ENCODE results near the gene FAM204A.

The FAM204A gene

DNA sequence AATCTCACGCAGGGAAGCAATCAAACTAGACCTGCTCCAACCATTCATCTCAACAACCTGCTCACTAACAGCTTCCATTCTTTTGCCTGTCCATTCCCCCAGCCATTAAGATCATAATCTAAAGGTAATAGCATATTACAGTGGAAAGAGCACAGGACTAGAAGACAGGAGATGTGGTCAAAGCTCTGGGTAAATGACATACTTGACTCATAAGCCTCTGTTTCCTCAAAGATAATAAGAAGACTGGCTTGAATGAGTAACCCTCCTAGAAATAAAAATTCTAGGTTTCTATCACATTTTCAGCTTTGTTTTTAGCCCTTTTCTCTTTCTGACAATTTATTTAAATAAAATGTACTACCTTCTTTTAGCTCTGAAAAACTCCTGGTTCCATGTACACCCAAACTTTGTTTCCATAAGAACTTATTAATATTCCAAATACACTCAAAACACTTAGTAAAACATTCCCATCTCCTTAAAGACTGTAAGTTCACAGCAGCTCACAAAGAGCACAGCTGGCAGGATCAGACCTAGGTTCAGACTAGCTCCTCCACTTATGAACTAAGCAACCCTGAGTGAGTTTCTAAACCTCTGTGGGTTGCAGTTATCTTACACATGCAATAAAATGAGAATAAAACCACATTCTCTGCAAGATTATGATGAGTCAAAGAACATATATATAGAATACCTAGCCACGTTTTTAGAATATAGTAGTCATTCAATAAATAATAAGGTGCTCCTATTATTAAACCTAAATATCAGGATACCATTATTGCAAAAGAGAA, 11.6 kb downstream of the FAM204A start:
- no peak for DNase-seq

DNA sequence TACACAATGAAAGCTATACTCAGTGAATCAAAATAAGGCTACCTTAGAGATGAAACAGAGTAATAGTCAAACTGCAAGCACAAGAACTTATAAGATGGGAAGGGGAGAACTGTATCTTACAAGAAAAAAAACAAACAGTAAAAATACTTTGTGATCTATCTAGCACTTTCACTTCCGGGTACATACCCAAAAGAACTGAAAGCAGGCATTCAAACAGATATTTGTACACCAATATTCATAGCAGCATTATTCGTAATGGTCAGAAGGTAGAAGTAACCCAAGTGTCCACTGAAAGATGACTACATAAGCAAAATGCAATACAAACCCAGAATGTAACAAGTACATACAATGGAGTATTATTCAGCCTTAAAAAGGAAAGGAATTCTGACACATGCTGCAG, 18.0 kb downstream of the FAM204A start:
- DNase-seq: no peak

GRCh38 chr10:118321724-118322575, 20.2 kb downstream of the FAM204A start:
- no peak for DNase-seq

DNA sequence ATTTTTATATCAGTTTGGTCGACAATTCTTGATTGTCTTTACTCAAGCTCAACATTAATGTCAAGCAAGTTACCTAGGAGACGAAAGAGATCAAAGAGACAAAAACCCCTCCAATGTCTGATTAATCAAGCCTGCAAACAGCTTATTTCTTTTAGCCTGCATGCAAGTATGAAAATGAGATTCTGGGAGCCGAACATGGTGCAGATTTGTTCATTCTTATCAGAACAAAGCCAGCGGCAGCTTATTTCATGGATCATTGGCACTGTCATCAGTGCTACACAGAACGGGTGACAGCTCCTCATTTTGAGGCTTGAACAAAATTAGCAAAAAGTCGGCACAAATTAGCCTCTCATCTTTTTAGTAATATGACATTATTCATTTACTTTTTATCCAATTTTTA, 26.5 kb downstream of the FAM204A start:
- no peak for DNase-seq

GRCh38 chr10:118314882-118315281, 27.2 kb downstream of the FAM204A start:
- DNase-seq: no peak

DNA sequence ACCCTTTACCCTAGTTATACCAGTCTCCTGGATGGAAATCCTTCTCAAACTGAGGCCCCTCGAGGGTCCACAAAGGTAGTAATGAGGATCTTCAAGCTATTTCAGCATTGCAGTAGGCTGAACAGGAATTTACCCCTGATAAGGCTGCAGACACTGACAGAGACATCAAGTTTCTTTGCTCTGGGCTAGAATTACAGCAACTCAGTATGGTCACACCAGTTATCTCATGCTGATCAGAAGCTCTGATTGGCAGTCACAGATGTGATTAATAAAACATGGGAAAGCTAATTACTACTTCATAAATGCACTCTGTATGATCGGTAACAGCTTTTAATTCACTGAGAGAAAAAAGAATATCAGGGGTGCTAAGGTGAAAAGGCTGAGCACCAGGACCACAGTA, 30.6 kb downstream of the FAM204A start:
- no peak for DNase-seq

- no peak for DNase-seq
Observed at GRCh38 chr10:118310822-118311221, 31.3 kb downstream of the FAM204A start.

DNA sequence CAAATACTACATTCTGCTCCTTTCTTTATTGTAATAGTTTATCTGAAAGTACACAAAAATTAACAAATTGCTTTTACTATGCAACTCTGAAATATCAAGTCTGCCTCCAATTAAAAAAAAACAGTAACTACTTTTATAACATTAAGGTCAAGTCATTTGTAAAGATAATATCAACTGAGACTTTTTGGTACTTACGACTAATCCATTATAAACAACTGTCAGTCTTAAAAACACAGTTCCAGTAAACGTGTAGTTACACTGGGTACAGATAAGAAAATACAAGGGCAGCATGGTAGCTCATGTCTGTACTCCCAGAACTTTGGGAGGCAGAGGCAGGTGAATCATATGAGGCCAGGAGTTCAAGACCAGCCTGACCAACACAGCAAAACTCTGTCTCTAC, 32.2 kb downstream of the FAM204A start:
- DNase-seq: no peak

DNA sequence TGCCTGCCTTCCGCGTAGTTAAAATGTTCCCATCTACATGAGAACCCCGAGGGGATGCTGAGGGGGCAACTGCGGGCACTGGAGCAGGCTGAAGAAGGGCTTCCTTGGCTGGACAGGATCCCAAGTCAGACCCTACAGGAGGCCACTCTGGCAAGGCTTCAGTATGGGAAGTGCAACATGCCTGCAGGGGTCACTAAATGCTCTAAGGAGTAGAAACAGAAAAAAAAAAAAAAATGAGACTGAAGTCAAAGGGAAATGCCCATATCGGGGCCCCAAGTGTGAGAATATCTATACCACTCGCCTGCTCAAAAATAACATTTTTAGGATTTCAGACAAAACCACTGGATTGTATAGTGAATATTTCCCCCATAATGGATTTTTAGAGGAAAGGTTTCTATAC, 33.5 kb downstream of the FAM204A start:
- no peak for DNase-seq

GRCh38 chr10:118307859-118308258, 34.3 kb downstream of the FAM204A start:
- DNase-seq: no peak

- DNase-seq: no peak
Observed at GRCh38 chr10:118307220-118307619, 34.9 kb downstream of the FAM204A start.

DNA sequence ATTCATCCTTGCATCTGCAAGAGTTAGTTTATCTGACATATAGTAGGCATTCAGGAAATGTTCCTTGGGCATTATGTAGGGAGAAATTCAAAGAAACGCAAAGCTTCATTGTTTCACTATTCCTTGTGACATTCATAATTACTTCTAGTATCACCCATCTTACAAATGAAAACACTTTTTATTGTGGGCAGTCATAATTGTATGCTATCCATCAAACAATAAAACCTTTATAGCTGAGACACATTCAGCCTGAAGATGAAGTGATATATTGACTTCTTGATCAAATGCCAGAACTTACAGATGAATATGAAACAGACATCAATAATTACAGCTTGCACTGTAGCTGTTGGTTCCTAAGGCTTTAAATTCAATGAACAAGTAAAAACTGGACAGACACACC, 36.4 kb downstream of the FAM204A start:
- no peak for DNase-seq

DNA sequence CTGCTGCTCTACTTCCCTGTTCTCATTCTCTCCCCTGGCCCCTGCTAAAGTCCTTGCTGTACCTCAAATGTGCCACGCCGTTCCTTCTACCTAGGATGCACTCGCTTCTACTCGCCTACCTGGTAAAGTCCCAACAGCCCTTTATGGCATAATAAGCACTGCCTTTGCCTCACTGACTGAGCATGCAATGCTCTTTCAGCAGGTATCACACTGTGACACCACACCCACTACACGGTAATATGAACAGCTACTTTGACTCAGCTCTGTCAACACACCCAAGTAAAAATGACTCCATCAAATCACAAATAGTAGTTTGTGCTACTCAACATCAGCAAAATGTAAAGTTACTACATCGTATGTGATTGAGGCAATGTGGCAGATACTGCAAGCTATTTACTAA, 37.6 kb downstream of the FAM204A start:
- DNase-seq: no peak

DNA sequence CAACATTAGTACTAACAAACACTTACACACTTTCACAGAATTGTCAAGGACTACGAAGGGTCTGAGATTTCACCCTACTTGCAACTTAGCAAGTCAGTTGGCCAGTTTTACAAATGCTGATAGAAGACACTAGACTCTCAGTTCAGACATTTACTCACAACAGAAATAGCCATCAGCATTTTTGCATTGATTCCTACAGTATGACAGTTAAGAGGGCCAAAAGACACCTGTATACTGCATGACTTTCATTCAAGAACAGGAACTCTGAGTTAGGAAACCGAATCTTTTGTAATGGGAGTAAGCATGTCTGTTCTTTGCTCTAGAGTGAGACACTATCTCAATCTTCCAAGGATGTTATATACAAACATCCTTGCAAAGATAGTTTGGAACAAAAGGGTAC, 40.9 kb downstream of the FAM204A start:
- DNase-seq: no peak

DNA sequence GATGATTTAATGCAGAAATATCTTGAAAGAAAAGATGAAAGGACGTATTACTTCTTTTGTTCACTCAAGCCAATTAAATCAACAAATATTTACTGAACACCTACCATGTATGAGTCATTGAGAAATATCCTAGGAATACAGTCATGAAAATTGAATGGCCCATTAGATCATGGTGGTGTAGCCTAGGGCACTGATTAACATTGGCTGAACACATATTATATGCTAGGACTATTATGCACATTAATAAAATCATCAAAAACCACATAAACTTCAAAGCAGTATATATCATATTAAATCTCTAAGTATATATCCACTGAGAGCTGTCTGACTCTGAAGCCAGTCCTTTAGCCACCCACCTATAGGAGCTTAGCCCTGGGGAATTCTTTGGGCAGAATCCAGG, 41.8 kb downstream of the FAM204A start:
- DNase-seq: no peak

DNA sequence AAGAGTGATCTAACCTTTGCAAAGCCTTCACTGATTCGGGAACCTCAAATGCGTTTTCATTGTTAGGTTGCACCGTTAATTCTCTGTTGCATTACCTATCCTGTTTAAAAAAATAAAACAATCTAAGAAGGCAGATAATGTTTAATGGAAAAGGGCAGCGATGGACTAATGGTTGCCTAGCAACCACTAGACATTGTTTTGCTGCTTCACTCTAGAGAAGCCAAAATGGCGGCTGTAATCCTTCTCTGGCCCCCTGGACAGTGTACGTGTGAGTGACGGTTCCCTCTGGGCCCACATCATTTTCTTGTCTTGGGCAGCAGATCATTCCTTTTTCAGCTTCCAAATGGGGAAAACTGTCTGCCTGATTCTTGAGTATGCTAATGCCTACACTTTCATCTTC, 43.3 kb downstream of the FAM204A start:
- DNase-seq: no peak

DNA sequence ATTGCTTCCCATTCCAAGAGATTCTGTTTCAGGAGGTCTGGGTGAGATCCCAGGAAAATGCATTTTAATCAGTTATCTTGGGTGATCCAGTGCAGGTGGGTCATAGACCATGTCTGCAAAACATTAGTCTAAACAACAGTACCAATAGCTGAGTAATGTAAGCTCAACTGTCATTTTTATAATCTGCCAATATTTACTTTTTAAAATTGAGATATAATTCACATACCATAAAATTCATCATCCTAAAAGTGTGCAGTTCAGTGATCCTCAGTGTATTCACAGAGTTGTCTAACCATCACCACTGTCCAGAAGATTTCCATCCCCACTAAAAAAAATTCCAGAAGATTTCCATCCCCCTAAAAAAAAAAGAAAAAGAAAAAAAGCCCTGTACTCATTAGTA, 51.0 kb downstream of the FAM204A start:
- DNase-seq: no peak

DNA sequence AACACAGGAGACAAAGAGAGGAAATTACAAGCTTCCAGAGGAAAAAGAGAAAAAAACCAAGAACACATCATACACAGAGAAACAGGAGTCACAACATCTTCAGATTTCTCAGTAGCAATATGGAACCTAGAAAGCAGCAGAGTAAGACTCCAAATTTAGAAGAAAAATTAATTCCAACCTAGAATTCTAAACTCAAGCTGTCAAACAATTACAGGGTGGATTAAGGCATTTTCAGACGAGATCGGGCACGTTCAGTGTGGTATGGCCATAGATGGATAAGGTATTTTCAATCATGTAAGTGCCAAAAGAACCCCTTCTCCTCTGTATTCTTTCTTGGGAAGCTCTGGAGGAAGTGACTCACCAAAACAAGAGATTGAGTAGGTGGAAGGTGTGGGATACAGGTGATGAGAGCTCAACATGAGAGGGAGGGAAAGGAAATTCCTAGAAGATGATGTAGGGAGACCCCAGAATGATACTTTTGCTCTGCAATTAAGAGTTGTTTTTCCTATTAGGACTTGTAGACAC, 51.6 kb downstream of the FAM204A start:
- no peak for DNase-seq

- DNase-seq: no peak
Observed at GRCh38 chr10:118287076-118287806, 54.9 kb downstream of the FAM204A start.

- DNase-seq: no peak
Observed at GRCh38 chr10:118286051-118286838, 55.9 kb downstream of the FAM204A start.

DNA sequence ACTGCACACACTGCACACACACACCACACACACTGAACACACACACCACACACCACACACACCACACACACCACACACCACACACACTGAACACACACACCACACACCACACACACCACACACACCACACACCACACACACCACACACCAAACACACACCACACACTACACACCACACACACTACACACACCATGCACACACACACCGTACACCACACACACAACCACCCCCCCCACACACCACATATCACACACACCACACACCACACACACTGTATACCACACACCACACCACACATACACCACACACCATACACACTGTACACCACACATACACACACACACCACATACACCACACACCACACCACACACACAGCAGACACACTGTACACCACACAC, 59.5 kb downstream of the FAM204A start:
- DNase-seq: no peak

DNA sequence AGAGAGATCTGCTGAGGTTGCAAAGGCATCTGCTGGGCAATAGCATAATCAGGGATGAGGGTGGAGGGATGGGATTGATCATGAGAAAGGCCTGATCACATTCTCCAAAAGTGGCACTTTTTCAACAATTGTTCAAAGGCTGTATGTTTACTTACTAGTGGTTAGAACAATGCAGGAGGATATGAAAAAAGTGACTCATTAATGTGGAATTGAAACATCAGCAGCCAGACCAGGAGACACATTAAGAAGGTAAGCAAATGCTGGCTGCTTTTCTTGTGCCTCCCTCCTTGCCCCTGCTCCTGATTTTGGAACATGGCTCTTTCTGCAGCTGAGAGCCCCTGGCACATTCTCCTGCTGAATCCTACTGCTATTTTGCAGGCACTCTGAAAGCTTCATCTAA, 63.5 kb downstream of the FAM204A start:
- no peak for DNase-seq

DNA sequence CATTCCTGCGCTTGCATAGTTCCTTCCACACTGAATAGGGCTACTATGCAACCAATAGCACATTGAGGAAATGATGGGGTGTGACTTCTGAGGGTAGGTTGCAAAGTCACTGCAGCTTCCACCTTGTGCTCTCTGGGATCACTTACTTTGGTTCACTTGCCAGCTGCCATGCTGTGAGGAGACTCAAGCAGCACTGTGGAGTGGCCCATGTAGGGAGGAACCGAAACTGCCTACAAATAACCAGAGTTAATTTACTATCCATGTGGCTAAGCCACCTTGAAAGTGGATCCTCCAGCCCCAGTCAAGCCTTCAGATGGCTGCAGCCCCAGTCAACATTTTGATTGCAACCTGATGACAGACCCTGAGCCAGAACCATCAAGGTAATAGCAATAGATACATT, 64.3 kb downstream of the FAM204A start:
- DNase-seq: no peak

All from amniotic stem cell (primary cell).